OCI-LY1 (cell line): ENCODE data around the gene MYO1D.

ENCODE experiments used
- H2AFZ ChIP-seq: fragments of 200-600 bp; sonication (generic), shearing (Covaris generic); 2 replicates; pipeline ENCODE4 v1.6.0; 2014; ENCODE audit warnings: antibody characterized with exemption, mild to moderate bottlenecking, low read length
- H3F3A ChIP-seq: fragments of 200-600 bp; sonication (generic), shearing (Covaris generic); 2 replicates; pipeline ENCODE4 v1.6.0; 2014; ENCODE audit warnings: mild to moderate bottlenecking, antibody characterized with exemption, low read length, moderate library complexity; ENCODE audit not compliant: insufficient read depth
- H3K27ac ChIP-seq: fragments of 200-600 bp; sonication (generic); 2 replicates; pipeline ENCODE4 v1.5.1; 2014; ENCODE audit warnings: low read length, mixed run types, mild to moderate bottlenecking, low read depth; ENCODE audit not compliant: poor library complexity, severe bottlenecking
- H3K27me3 ChIP-seq: fragments of 200-600 bp; sonication (generic); 2 replicates; pipeline ENCODE4 v1.6.0; 2014; ENCODE audit warnings: antibody characterized with exemption, mild to moderate bottlenecking, low read length, moderate library complexity; ENCODE audit not compliant: insufficient read depth
- H3K36me3 ChIP-seq: fragments of 200-600 bp; sonication (generic); 2 replicates; pipeline ENCODE4 v1.6.1; 2014; ENCODE audit warnings: mild to moderate bottlenecking, antibody characterized with exemption, low read length, moderate library complexity, mixed read lengths; ENCODE audit not compliant: insufficient read depth
- H3K4me1 ChIP-seq: fragments of 200-600 bp; sonication (generic); 2 replicates; pipeline ENCODE4 v1.5.1; 2014; ENCODE audit warnings: mild to moderate bottlenecking, low read length, moderate library complexity; ENCODE audit not compliant: insufficient read depth, severe bottlenecking
- H3K4me2 ChIP-seq: fragments of 200-600 bp; sonication (generic), shearing (Covaris generic); 2 replicates; pipeline ENCODE4 v1.6.1; 2014; ENCODE audit warnings: low read length
- H3K4me3 ChIP-seq: fragments of 200-600 bp; sonication (generic); 2 replicates; pipeline ENCODE4 v1.5.1; 2014; ENCODE audit warnings: low read length, low read depth, mild to moderate bottlenecking, mixed read lengths; ENCODE audit not compliant: poor library complexity, severe bottlenecking
- H3K79me2 ChIP-seq: fragments of 200-600 bp; shearing (Covaris generic); 2 replicates; pipeline ENCODE4 v1.6.1; 2016; ENCODE audit warnings: mixed run types, low read length, mixed read lengths; ENCODE audit not compliant: insufficient read depth
- H3K9ac ChIP-seq: fragments of 200-600 bp; sonication (generic), shearing (Covaris generic); 2 replicates; pipeline ENCODE4 v1.6.1; 2014; ENCODE audit warnings: mild to moderate bottlenecking, low read length, mixed read lengths
- H3K9me2 ChIP-seq: fragments of 200-600 bp; sonication (generic), shearing (Covaris generic); 2 replicates; pipeline ENCODE4 v1.6.1; 2014; ENCODE audit warnings: low read depth, mild to moderate bottlenecking, low read length, mixed read lengths
- H3K9me3 ChIP-seq: fragments of 200-600 bp; shearing (Covaris generic); 2 replicates; pipeline ENCODE4 v1.6.1; 2014; ENCODE audit warnings: low read length, mixed read lengths
- H4K20me1 ChIP-seq: fragments of 200-600 bp; sonication (generic), shearing (Covaris generic); 2 replicates; pipeline ENCODE4 v1.6.0; 2016; ENCODE audit warnings: mild to moderate bottlenecking, low read length; ENCODE audit not compliant: insufficient read depth
- EZH2 ChIP-seq: fragments of 200-600 bp; sonication (generic), shearing (Covaris generic); IDR thresholded peaks from 2 replicates; pipeline ENCODE4 v1.8.0; 2017; ENCODE audit warnings: borderline replicate concordance, mixed run types, mild to moderate bottlenecking, antibody characterized with exemption, low read length, moderate library complexity, mixed read lengths
- TF ChIP-seq, protein P1 (sequence below): fragments of 200-600 bp; sonication (generic), shearing (Covaris generic); IDR thresholded peaks from 2 replicates; pipeline ENCODE4 v1.5.1; 2017; ENCODE audit warnings: mild to moderate bottlenecking, antibody characterized with exemption, low read length, moderate library complexity, mixed read lengths

Gene MYO1D

GRCh38 chr17:32558326-32558955 is 318.5 kb downstream of the MYO1D start:
- Histone ChIP-seq H3K9ac (no peak overlapping the region), H3K9me2 (no peaks in the 10 kb centered on the region), H3K27ac (peak overlapping the region; percentile 53), H3K4me1 (peaks cover 20% of the 10 kb centered on the region), H2AFZ (no peak overlapping the region), H3K4me2 (peak overlapping the region; percentile 5; the same call in 1 of the 2 replicates), H3K36me3 (no peaks in the 10 kb centered on the region), H3K79me2 (no peaks in the 10 kb centered on the region), H3K4me3 (no peak overlapping the region), H4K20me1 (no peaks in the 10 kb centered on the region), H3F3A (no peaks in the 10 kb centered on the region), H3K27me3 (no peaks in the 10 kb centered on the region), H3K9me3 (no peaks in the 10 kb centered on the region)
- TF ChIP-seq, protein P1, sequence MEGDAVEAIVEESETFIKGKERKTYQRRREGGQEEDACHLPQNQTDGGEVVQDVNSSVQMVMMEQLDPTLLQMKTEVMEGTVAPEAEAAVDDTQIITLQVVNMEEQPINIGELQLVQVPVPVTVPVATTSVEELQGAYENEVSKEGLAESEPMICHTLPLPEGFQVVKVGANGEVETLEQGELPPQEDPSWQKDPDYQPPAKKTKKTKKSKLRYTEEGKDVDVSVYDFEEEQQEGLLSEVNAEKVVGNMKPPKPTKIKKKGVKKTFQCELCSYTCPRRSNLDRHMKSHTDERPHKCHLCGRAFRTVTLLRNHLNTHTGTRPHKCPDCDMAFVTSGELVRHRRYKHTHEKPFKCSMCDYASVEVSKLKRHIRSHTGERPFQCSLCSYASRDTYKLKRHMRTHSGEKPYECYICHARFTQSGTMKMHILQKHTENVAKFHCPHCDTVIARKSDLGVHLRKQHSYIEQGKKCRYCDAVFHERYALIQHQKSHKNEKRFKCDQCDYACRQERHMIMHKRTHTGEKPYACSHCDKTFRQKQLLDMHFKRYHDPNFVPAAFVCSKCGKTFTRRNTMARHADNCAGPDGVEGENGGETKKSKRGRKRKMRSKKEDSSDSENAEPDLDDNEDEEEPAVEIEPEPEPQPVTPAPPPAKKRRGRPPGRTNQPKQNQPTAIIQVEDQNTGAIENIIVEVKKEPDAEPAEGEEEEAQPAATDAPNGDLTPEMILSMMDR = no peak
- TF ChIP-seq EZH2 = no peak

DNA sequence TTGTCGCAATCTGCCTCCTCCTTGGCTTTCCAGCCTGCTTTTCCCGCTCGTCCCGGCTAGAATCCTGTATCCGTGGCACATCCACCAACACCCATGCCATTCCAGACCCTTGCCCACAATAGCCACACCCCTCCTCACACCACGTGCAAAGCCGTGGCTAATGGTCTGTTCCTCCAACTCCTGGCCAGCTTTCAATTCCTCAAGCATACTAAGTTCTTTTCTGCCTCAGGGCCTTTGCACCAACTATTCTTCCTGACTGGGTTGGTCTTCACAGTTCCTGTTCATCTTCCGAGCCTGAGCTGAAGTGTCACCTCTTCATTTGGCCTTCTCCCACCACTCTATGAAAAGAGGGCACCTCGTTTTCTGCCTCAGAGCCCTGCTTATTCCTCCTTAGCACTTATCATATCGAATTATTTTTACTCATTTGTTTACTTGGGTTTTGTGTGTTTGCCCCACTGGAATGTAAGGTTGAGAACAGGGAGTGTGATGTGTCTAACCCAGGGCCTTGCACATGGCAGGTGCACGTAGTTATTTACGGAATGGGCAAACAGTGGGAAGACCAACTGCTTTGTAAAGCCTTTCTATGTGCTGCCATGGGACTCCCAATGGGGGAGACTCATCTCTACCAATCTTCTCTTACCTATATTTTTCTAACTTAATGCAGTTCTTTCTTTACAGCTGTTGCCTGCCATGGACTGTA is 321.2 kb downstream of the MYO1D start:
- Histone ChIP-seq H3K9me3 (no peaks in the 10 kb centered on the region), H3K4me2 (no peak overlapping the region), H3K27ac (no peak overlapping the region), H3K9ac (no peak overlapping the region), H2AFZ (no peak overlapping the region), H3K36me3 (no peaks in the 10 kb centered on the region), H3K4me3 (no peak overlapping the region), H3K79me2 (no peaks in the 10 kb centered on the region), H3F3A (no peaks in the 10 kb centered on the region), H3K27me3 (no peaks in the 10 kb centered on the region), H3K4me1 (peaks cover 20% of the 10 kb centered on the region), H3K9me2 (no peaks in the 10 kb centered on the region), H4K20me1 (no peaks in the 10 kb centered on the region)
- no peak for TF ChIP-seq EZH2
- TF ChIP-seq, protein P1 = no peak

DNA sequence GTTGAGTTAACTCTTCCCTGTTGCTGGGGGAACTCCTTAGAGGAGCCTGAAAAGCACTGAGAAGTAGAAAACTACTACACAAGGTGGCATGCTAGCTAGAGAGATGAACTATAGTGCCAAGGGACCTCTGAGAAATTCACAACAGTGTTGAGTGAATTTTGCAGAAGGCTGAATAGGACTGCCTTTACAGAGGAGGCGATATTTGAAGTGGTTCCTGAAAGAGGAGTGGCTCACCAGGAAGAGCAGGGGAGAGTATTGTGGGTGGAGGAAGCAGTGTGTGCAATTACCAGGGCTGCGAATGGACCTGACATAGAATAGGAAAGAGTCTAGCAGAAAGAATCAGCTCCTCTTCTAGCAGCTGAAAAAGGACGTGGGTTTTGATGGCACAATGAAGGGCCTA is 323.8 kb downstream of the MYO1D start:
- Histone ChIP-seq H3K4me3 (no peak overlapping the region), H3K9me2 (no peaks in the 10 kb centered on the region), H3K36me3 (no peaks in the 10 kb centered on the region), H3K4me2 (no peak overlapping the region), H3K27me3 (no peaks in the 10 kb centered on the region), H3K27ac (no peak overlapping the region), H3K79me2 (no peaks in the 10 kb centered on the region), H3F3A (no peaks in the 10 kb centered on the region), H3K9ac (no peak overlapping the region), H2AFZ (no peak overlapping the region), H3K4me1 (peaks cover 9% of the 10 kb centered on the region), H4K20me1 (no peaks in the 10 kb centered on the region), H3K9me3 (no peaks in the 10 kb centered on the region)
- TF ChIP-seq EZH2 = no peak
- TF ChIP-seq, protein P1 = no peak
